Dermis blood vessel endothelial cell (primary cell): Measurements from ENCODE around the gene LRRC66. TPM values are rescaled to one million over a fixed set of nuclear protein-coding genes. Genes with fewer than 3 reads are reported as not detected.

ENCODE experiments used
- DNase-seq: peaks from one replicate; pipeline ENCODE4 v3.0.0; 2010
- total RNA-seq: library from RNA; depleted of rRNA; stranded (reverse); fragments of >200 nt; gene quantifications from 2 replicates; pipeline ENCODE4 v1.2.3, GENCODE V29; 2014

The LRRC66 gene
- 0.14 and 0.17 TPM in 2 replicates for total RNA-seq

- no peak for DNase-seq
Observed at GRCh38 chr4:52019936-52020657, at the start of gene LRRC66. TSS of gene LRRC66 (minus strand) at chr4:52020363. CDS start at chr4:52017613, 2,750 bp downstream.

- DNase-seq: no peak
Observed at GRCh38 chr4:52069571-52069970, 49.4 kb upstream of the LRRC66 start.

GRCh38 chr4:52059372-52059771, 39.2 kb upstream of the LRRC66 start:
- DNase-seq: peak; percentile 93

GRCh38 chr4:52058275-52058674, 38.1 kb upstream of the LRRC66 start:
- DNase-seq: no peak

- DNase-seq: no peak
Observed at GRCh38 chr4:52057196-52057595, 37.0 kb upstream of the LRRC66 start.

GRCh38 chr4:52054254-52054653, 34.1 kb upstream of the LRRC66 start:
- no peak for DNase-seq

- peak; percentile 43 for DNase-seq
Observed at GRCh38 chr4:52052475-52052780, 32.3 kb upstream of the LRRC66 start.

GRCh38 chr4:52051615-52052474, 31.7 kb upstream of the LRRC66 start:
- peak; percentile 94 for DNase-seq

- peak; percentile 39 for DNase-seq
Observed at GRCh38 chr4:52051213-52051614, 31.1 kb upstream of the LRRC66 start, which contains the start of gene SPATA18. TSS of gene SPATA18 (plus strand) at chr4:52051304. CDS start at chr4:52051705, 401 bp downstream.

GRCh38 chr4:52049266-52049665, 29.1 kb upstream of the LRRC66 start:
- no peak for DNase-seq

GRCh38 chr4:52045028-52045427, 24.9 kb upstream of the LRRC66 start:
- no peak for DNase-seq

- DNase-seq: peak; percentile 67
Observed at GRCh38 chr4:52038103-52038912, 18.1 kb upstream of the LRRC66 start, which contains the start of gene SGCB. TSS of gene SGCB (minus strand) at chr4:52038299. CDS start at chr4:52038259, 40 bp downstream.

GRCh38 chr4:52037689-52038102, 17.5 kb upstream of the LRRC66 start:
- peak; percentile 26 for DNase-seq

GRCh38 chr4:52036886-52037530, 16.8 kb upstream of the LRRC66 start:
- no peak for DNase-seq

- DNase-seq: no peak
Observed at GRCh38 chr4:52035190-52035589, 15.0 kb upstream of the LRRC66 start.

- DNase-seq: no peak
Observed at GRCh38 chr4:52032005-52032404, 11.8 kb upstream of the LRRC66 start.

GRCh38 chr4:52028970-52029369, 8.8 kb upstream of the LRRC66 start:
- no peak for DNase-seq

- no peak for DNase-seq
Observed at GRCh38 chr4:52017814-52018213, 2.3 kb downstream of the LRRC66 start.

GRCh38 chr4:52016981-52017380, 3.2 kb downstream of the LRRC66 start:
- no peak for DNase-seq

- DNase-seq: peak; percentile 33
Observed at GRCh38 chr4:52015366-52015765, 4.8 kb downstream of the LRRC66 start.

GRCh38 chr4:52014903-52015302, 5.3 kb downstream of the LRRC66 start:
- DNase-seq: no peak

GRCh38 chr4:52012651-52013050, 7.5 kb downstream of the LRRC66 start:
- no peak for DNase-seq
